PC-3 (cell line): ENCODE data around the gene GALNT15.

ENCODE experiments used
- EZH2 ChIP-seq: fragments of 300-600 bp; sonication (generic); IDR thresholded peaks from one replicate; pipeline ENCODE4 v1.6.1; 2017; ENCODE audit warnings: antibody characterized with exemption, mild to moderate bottlenecking, low read length; ENCODE audit not compliant: unreplicated experiment
- EZH2phosphoT487 ChIP-seq: fragments of 300-600 bp; sonication (generic); IDR thresholded peaks from 2 replicates; pipeline ENCODE4 v1.6.1; 2018; ENCODE audit warnings: mild to moderate bottlenecking, antibody characterized with exemption, low read length, borderline replicate concordance
- TF ChIP-seq, protein P1 (sequence below): fragments of 300-600 bp; sonication (generic); conservative IDR thresholded peaks from 2 replicates; pipeline ENCODE4 v1.5.1; 2017; ENCODE audit warnings: antibody characterized with exemption, low read depth, mild to moderate bottlenecking, low read length

DNA sequence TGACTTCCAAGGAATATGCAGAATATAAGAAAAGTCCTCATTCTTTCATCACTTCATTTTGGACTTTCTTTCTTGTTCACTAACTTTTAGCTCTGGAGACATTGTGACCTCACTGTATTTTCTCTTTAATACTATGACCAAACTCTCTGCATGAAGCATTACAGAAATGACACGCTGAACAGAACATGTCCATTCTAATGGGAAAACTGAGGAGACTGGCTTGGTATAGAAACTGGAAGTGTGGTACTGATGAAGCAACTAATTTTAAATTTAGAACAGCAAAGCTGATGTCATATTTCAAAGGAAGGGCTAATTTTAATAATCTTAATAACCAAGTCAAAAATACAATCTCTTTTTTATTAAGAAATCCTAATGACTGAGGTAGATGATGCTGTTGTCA is 85.6 kb downstream of the GALNT15 start:
- TF ChIP-seq EZH2phosphoT487, result no peak
- TF ChIP-seq, protein P1, sequence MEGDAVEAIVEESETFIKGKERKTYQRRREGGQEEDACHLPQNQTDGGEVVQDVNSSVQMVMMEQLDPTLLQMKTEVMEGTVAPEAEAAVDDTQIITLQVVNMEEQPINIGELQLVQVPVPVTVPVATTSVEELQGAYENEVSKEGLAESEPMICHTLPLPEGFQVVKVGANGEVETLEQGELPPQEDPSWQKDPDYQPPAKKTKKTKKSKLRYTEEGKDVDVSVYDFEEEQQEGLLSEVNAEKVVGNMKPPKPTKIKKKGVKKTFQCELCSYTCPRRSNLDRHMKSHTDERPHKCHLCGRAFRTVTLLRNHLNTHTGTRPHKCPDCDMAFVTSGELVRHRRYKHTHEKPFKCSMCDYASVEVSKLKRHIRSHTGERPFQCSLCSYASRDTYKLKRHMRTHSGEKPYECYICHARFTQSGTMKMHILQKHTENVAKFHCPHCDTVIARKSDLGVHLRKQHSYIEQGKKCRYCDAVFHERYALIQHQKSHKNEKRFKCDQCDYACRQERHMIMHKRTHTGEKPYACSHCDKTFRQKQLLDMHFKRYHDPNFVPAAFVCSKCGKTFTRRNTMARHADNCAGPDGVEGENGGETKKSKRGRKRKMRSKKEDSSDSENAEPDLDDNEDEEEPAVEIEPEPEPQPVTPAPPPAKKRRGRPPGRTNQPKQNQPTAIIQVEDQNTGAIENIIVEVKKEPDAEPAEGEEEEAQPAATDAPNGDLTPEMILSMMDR, result no peak
- no peak for TF ChIP-seq EZH2
